DND-41 (cell line): ENCODE measurements around the gene GLCE.

Experiments
- ATAC-seq: fragments of 200-7000 bp; cut with Tn5 transposase; 3 replicates; pipeline ENCODE4 v1.9.1; 2021; ENCODE audit warnings: low read depth; ENCODE audit not compliant: insufficient read depth
- DNase-seq: peaks from one replicate; pipeline ENCODE4 v3.0.0-alpha.2; 2020
- H2AFZ ChIP-seq: 2 replicates; pipeline ENCODE4 v1.6.0; 2012; ENCODE audit warnings: low read depth, low read length
- H3K27ac ChIP-seq: 2 replicates; pipeline ENCODE4 v1.5.1; 2012; ENCODE audit warnings: low read length, inconsistent platforms
- H3K27me3 ChIP-seq: fragments of 200-600 bp; sonication (generic); 2 replicates; pipeline ENCODE4 v1.6.0; 2012; ENCODE audit warnings: low read length, mild to moderate bottlenecking, inconsistent platforms; ENCODE audit not compliant: insufficient read depth, poor library complexity
- H3K36me3 ChIP-seq: 2 replicates; pipeline ENCODE4 v1.5.1; 2012; ENCODE audit warnings: low read length, inconsistent platforms; ENCODE audit not compliant: insufficient read depth
- H3K4me1 ChIP-seq: 2 replicates; pipeline ENCODE4 v1.5.1; 2012; ENCODE audit warnings: mild to moderate bottlenecking, low read length; ENCODE audit not compliant: insufficient read depth
- H3K4me2 ChIP-seq: 2 replicates; pipeline ENCODE4 v1.6.0; 2012; ENCODE audit warnings: mild to moderate bottlenecking, moderate library complexity, low read length, inconsistent platforms; ENCODE audit not compliant: insufficient read depth
- H3K4me3 ChIP-seq, 2 experiments: fragments of 200-600 bp in 1 of 2; shearing (Covaris generic) in 1 of 2; 2 replicates each; pipeline ENCODE4 v1.5.1; 2012 to 2016; ENCODE audit warnings: inconsistent platforms in 2 of 2, low read length in 2 of 2, mild to moderate bottlenecking in 2 of 2, low read depth in 1 of 2, moderate library complexity in 1 of 2
- H3K79me2 ChIP-seq: 2 replicates; pipeline ENCODE4 v1.6.0; 2012; ENCODE audit warnings: low read length, inconsistent platforms; ENCODE audit not compliant: insufficient read depth
- H3K9ac ChIP-seq: 2 replicates; pipeline ENCODE4 v1.6.0; 2012; ENCODE audit warnings: low read depth, mild to moderate bottlenecking, inconsistent platforms, low read length, moderate library complexity
- H3K9me3 ChIP-seq: 2 replicates; pipeline ENCODE4 v1.5.1; 2012; ENCODE audit warnings: low read length, moderate library complexity, mild to moderate bottlenecking, inconsistent platforms; ENCODE audit not compliant: insufficient read depth, severe bottlenecking
- H4K20me1 ChIP-seq: 2 replicates; pipeline ENCODE4 v1.6.0; 2012; ENCODE audit warnings: low read length; ENCODE audit not compliant: insufficient read depth
- CTCF ChIP-seq: IDR thresholded peaks from 2 replicates; pipeline ENCODE4 v1.5.1; 2012; ENCODE audit warnings: borderline replicate concordance, low read length, moderate library complexity, mild to moderate bottlenecking; ENCODE audit not compliant: poor library complexity, severe bottlenecking; ENCODE audit errors: extremely low read depth
- EZH2 ChIP-seq: IDR thresholded peaks from 3 replicates; pipeline ENCODE4 v1.6.1; 2012; ENCODE audit warnings: borderline replicate concordance, low read depth, mild to moderate bottlenecking, moderate library complexity, low read length, inconsistent platforms; ENCODE audit not compliant: severe bottlenecking

Gene GLCE

GRCh38 chr15:69305933-69306568, 145.6 kb downstream of the GLCE start:
- Histone ChIP-seq H2AFZ (no peak overlapping the region), H3K4me1 (no peaks in the 10 kb centered on the region), H3K9me3 (no peaks in the 10 kb centered on the region), H3K79me2 (no peaks in the 10 kb centered on the region), H3K4me2 (no peak overlapping the region), H3K9ac (no peak overlapping the region), H3K36me3 (no peaks in the 10 kb centered on the region), H3K4me3 (no peak overlapping the region), H3K27me3 (no peaks in the 10 kb centered on the region), H3K27ac (no peak overlapping the region), H4K20me1 (no peaks in the 10 kb centered on the region)
- DNase-seq (no peak), ATAC-seq (no peak)
- no peak for TF ChIP-seq EZH2
- TF ChIP-seq CTCF: no peak

- Histone ChIP-seq H3K4me3 (no peak overlapping the region), H3K4me1 (no peaks in the 10 kb centered on the region)
Measured at GRCh38 chr15:69307939-69308338, 147.5 kb downstream of the GLCE start.

GRCh38 chr15:69308949-69309348, 148.5 kb downstream of the GLCE start:
- H3K4me1 ChIP-seq: no peaks in the 10 kb centered on the region
- no peak overlapping the region for H2AFZ ChIP-seq
- DNase-seq (no peak), ATAC-seq (no peak)
- H3K79me2 ChIP-seq: no peaks in the 10 kb centered on the region
- H4K20me1 ChIP-seq: no peaks in the 10 kb centered on the region
- no peak overlapping the region for H3K4me2 ChIP-seq
- no peak overlapping the region for H3K4me3 ChIP-seq
- H3K9me3 ChIP-seq: no peaks in the 10 kb centered on the region
- H3K27me3 ChIP-seq: no peaks in the 10 kb centered on the region
- no peaks in the 10 kb centered on the region for H3K36me3 ChIP-seq
- no peak for TF ChIP-seq EZH2
- no peak for TF ChIP-seq CTCF
- H3K9ac ChIP-seq: no peak overlapping the region
- H3K27ac ChIP-seq: no peak overlapping the region

More at GRCh38 chr15:69307939-69308338, 147.5 kb downstream of the GLCE start:
- Histone ChIP-seq H3K36me3 (no peaks in the 10 kb centered on the region), H3K27ac (no peak overlapping the region), H3K4me2 (no peak overlapping the region), H3K79me2 (no peaks in the 10 kb centered on the region), H2AFZ (no peak overlapping the region), H3K9ac (no peak overlapping the region), H3K9me3 (no peaks in the 10 kb centered on the region), H3K27me3 (no peaks in the 10 kb centered on the region), H4K20me1 (no peaks in the 10 kb centered on the region)
- no peak for DNase-seq
- no peak for ATAC-seq
- TF ChIP-seq EZH2 (no peak), CTCF (no peak)
